ENCODE measurements around the gene MED15.
"Not testable (repeated sequence)": the region's sequence is repeated elsewhere in the genome, so short reads cannot be mapped to it uniquely, and the experiment has no call there.

The MED15 gene

DNA sequence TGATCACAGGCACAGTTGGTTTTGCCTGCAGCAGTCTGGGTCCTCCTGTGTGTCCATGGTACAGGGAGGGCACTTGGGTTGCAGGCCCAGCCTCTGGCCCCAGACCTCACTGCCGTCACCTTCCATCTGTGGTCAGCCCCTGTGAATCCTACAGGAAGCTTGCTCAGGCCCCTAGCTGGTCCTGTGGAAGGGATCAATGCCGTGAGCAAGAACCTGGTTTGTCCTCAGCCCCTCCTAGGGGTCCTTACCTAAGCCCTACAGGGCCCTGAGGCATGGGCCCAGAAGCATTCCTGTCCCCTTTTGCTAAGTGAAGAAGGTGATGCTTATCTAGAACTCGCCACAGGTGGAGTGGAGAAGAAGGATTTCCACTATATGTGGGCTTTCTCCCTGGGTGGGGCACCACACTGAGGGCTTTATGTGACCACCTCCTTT, 29.9 kb downstream of the MED15 start:
- Histone ChIP-seq H3K4me3 (ENCODE audit: low read depth in 1 of 2, low read length in 2 of 2) (no peak overlapping the region), H3K36me3 (ENCODE audit: control insufficient read depth in 1 of 2, insufficient read depth in 2 of 2, low read length in 2 of 2) (peaks cover 15 to 18% of the 10 kb centered on the region in 2 donors), H3K4me1 (ENCODE audit: control insufficient read depth in 1 of 2, insufficient read depth in 2 of 2, low read length in 2 of 2) (peaks cover 4 to 23% of the 10 kb centered on the region in 2 donors), H3K27me3 (ENCODE audit: low read depth, low read length) (no peaks in the 10 kb centered on the region), H3K9me3 (ENCODE audit: control insufficient read depth in 1 of 2, low read length in 2 of 2) (no peaks in the 10 kb centered on the region), H3K27ac (ENCODE audit: low read length) (no peak overlapping the region)

DNA sequence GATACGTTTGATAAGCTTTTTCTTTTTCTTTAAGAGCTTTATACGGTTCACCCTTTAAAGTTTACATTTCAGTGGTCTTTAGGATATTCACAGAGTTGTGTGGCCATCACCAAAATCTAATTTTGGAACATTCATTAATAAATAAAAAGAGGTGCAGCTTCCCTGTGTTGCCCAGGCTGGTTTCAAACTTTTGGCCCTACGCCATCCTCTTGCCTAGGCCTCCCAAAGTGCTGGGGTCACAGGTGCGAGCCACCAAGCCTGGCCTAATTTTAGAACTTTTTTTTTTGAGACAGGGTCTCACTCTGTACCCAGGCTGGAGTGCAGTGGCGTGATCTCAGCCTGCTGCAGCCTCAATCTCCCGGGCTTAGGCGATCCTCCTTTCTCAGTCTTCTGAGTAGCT, 30.6 kb downstream of the MED15 start:
- peaks cover 15 to 18% of the 10 kb centered on the region in 2 donors for H3K36me3 ChIP-seq (ENCODE audit: control insufficient read depth in 1 of 2, insufficient read depth in 2 of 2, low read length in 2 of 2)
- no peak overlapping the region for H3K4me3 ChIP-seq (ENCODE audit: low read depth in 1 of 2, low read length in 2 of 2)
- H3K27me3 ChIP-seq (ENCODE audit: low read depth, low read length) = no peaks in the 10 kb centered on the region
- no peak overlapping the region for H3K27ac ChIP-seq (ENCODE audit: low read length)
- no peaks in the 10 kb centered on the region for H3K9me3 ChIP-seq (ENCODE audit: control insufficient read depth in 1 of 2, low read length in 2 of 2)
- peaks cover 3 to 17% of the 10 kb centered on the region in 2 donors for H3K4me1 ChIP-seq (ENCODE audit: control insufficient read depth in 1 of 2, insufficient read depth in 2 of 2, low read length in 2 of 2)

DNA sequence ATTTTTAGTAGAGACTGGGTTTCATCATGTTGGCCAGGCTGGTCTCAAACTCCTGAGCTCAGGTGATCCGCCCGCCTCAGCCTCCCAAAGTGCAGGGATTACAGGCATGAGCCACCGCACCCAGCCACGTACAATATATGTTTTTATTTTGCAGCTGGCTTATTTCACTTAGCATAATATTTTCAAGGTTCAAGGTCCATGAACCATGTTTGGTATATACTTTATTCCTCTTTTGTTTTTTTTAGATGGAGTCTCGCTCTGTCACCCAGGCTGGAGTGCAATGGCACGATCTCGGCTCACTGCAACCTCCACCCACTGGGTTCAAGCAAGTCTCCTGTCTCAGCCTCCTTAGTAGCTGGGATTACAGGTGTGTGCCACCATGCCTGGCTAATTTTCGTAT, 31.5 kb downstream of the MED15 start:
- H3K27me3 ChIP-seq (ENCODE audit: low read depth, low read length); H3K4me1 ChIP-seq (ENCODE audit: control insufficient read depth in 1 of 2, insufficient read depth in 2 of 2, low read length in 2 of 2); H3K4me3 ChIP-seq (ENCODE audit: low read depth in 1 of 2, low read length in 2 of 2); H3K9me3 ChIP-seq (ENCODE audit: control insufficient read depth in 1 of 2, low read length in 2 of 2); H3K27ac ChIP-seq (ENCODE audit: low read length): not testable (repeated sequence)
- peaks cover 15 to 18% of the 10 kb centered on the region in 2 donors for H3K36me3 ChIP-seq (ENCODE audit: control insufficient read depth in 1 of 2, insufficient read depth in 2 of 2, low read length in 2 of 2)

- H3K27ac ChIP-seq (ENCODE audit: low read length) = no peak overlapping the region
- H3K4me3 ChIP-seq (ENCODE audit: low read depth in 1 of 2, low read length in 2 of 2) = no peak overlapping the region
- H3K36me3 ChIP-seq (ENCODE audit: control insufficient read depth in 1 of 2, insufficient read depth in 2 of 2, low read length in 2 of 2) = peaks cover 9 to 18% of the 10 kb centered on the region in 2 donors
- no peaks in the 10 kb centered on the region for H3K27me3 ChIP-seq (ENCODE audit: low read depth, low read length)
- H3K4me1 ChIP-seq (ENCODE audit: control insufficient read depth in 1 of 2, insufficient read depth in 2 of 2, low read length in 2 of 2) = peaks cover 0 to 6% of the 10 kb centered on the region in 2 donors
- H3K9me3 ChIP-seq (ENCODE audit: control insufficient read depth in 1 of 2, low read length in 2 of 2) = no peaks in the 10 kb centered on the region
Observed at GRCh38 chr22:20542055-20542454, 34.6 kb downstream of the MED15 start.

DNA sequence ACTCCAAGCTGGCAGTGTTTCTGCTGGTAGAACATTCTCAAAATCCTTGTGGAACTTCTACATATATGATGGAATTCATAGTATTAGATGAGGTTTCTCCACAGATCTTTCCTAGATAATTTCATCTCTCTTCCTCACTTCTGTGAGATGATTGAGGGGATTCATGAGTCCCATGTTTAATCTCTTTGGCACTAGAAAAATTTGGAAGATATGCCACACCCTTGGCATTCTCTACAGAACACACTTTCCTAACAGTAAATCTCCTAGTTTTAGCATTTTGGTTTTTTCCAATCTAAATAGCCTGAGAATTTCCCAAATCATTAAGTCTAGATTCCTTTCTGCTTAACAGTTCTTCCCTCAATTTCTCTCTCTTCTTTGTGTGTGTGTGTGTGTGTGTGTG, 35.3 kb downstream of the MED15 start:
- Histone ChIP-seq H3K27ac (ENCODE audit: low read length) (no peak overlapping the region), H3K4me1 (ENCODE audit: control insufficient read depth in 1 of 2, insufficient read depth in 2 of 2, low read length in 2 of 2) (peaks cover 0 to 7% of the 10 kb centered on the region in 2 donors), H3K4me3 (ENCODE audit: low read depth in 1 of 2, low read length in 2 of 2) (no peak overlapping the region), H3K36me3 (ENCODE audit: control insufficient read depth in 1 of 2, insufficient read depth in 2 of 2, low read length in 2 of 2) (peaks cover 2 to 12% of the 10 kb centered on the region in 2 donors), H3K27me3 (ENCODE audit: low read depth, low read length) (no peaks in the 10 kb centered on the region), H3K9me3 (ENCODE audit: control insufficient read depth in 1 of 2, low read length in 2 of 2) (no peaks in the 10 kb centered on the region)

DNA sequence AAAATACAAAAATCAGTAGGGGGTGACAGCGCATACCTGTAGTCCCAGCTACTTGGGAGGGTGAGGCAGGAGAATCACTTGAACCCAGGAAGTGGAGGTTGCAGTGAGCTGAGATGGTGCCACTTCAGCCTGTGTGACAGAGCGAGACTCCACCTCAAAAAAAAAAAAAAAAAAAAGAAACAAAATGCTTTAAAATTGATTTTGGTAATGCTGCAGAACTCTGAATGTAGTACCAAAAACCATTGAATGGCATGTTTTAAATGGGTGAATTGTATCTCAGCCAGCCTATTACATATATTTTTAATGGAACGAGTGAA, 37.9 kb downstream of the MED15 start:
- not testable (repeated sequence) for H3K27ac ChIP-seq (ENCODE audit: low read length); H3K9me3 ChIP-seq (ENCODE audit: control insufficient read depth in 1 of 2, low read length in 2 of 2); H3K4me3 ChIP-seq (ENCODE audit: low read depth in 1 of 2, low read length in 2 of 2); H3K27me3 ChIP-seq (ENCODE audit: low read depth, low read length); H3K36me3 ChIP-seq (ENCODE audit: control insufficient read depth in 1 of 2, insufficient read depth in 2 of 2, low read length in 2 of 2)
- H3K4me1 ChIP-seq (ENCODE audit: control insufficient read depth in 1 of 2, insufficient read depth in 2 of 2, low read length in 2 of 2) = peaks cover 15 to 25% of the 10 kb centered on the region in 2 donors

DNA sequence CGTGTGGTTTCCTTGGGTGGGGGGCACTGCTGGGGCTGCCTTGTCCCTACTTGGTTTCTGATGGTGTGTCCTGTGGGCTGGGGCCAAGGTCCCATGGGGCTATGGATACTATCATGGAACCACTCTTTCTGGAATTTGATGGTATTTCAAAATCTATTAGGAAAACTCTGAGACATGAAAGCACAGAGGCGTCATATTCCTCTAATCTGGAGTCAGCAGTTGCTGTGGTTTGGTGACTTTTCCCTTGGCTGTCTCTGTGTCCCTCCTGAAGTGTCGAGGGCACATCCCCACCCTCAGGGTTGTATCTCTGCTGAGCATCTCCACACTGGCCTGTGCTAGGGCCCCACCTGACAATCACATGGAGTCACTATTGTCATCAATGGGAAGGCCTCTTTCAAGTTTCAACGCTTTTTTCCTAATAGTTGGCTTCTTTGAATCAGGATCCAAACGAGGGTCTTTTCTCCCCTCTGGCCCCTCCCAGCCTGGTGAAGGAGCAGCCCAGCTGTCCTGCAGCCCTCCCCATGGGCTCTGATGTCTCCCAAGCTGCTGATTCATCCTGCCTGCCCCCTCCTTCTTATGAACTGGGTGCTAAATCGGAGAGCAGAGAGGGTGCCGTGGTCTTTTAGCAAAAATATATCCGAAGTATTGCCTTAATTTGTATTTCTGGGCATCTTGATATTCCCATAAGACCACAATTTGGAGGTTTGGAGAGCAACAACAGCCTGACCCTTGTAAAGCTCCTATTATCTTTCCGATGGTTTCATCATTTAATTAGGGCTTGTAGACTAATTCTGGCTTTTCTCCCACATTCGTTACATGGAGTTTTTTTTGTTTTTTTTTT, 38.5 kb downstream of the MED15 start:
- H3K4me3 ChIP-seq (ENCODE audit: low read depth in 1 of 2, low read length in 2 of 2) = no peak overlapping the region
- H3K9me3 ChIP-seq (ENCODE audit: control insufficient read depth in 1 of 2, low read length in 2 of 2) = no peaks in the 10 kb centered on the region
- H3K36me3 ChIP-seq (ENCODE audit: control insufficient read depth in 1 of 2, insufficient read depth in 2 of 2, low read length in 2 of 2) = no peaks in the 10 kb centered on the region
- H3K27ac ChIP-seq (ENCODE audit: low read length) = no peak overlapping the region
- H3K27me3 ChIP-seq (ENCODE audit: low read depth, low read length) = no peaks in the 10 kb centered on the region
- H3K4me1 ChIP-seq (ENCODE audit: control insufficient read depth in 1 of 2, insufficient read depth in 2 of 2, low read length in 2 of 2) = peaks cover 22 to 26% of the 10 kb centered on the region in 2 donors

DNA sequence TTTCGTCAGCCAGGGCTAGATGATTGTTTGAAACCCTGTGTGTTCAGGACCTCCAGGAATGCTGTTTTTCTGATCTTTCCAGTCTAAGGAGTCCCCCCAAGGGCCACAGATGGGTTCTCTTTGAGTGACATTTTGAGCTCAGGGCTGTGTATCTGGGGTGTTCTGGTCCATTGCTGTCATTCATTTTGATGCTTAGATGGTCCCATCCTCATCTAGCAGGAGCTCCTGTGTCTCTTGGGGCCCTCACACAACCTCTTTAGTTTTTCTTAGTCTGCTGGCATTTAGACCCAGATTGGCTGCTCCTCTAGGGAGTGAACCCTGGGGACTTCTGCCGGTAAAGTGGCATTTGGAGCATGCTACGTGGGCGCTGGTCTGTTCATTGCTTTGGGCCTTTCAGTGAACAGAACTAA, 39.1 kb downstream of the MED15 start:
- H3K9me3 ChIP-seq (ENCODE audit: control insufficient read depth in 1 of 2, low read length in 2 of 2) = no peaks in the 10 kb centered on the region
- H3K27me3 ChIP-seq (ENCODE audit: low read depth, low read length) = no peaks in the 10 kb centered on the region
- no peak overlapping the region for H3K4me3 ChIP-seq (ENCODE audit: low read depth in 1 of 2, low read length in 2 of 2)
- peaks cover 24 to 31% of the 10 kb centered on the region in 2 donors for H3K4me1 ChIP-seq (ENCODE audit: control insufficient read depth in 1 of 2, insufficient read depth in 2 of 2, low read length in 2 of 2)
- H3K27ac ChIP-seq (ENCODE audit: low read length) = no peak overlapping the region
- H3K36me3 ChIP-seq (ENCODE audit: control insufficient read depth in 1 of 2, insufficient read depth in 2 of 2, low read length in 2 of 2) = peaks cover 0 to 3% of the 10 kb centered on the region in 2 donors

DNA sequence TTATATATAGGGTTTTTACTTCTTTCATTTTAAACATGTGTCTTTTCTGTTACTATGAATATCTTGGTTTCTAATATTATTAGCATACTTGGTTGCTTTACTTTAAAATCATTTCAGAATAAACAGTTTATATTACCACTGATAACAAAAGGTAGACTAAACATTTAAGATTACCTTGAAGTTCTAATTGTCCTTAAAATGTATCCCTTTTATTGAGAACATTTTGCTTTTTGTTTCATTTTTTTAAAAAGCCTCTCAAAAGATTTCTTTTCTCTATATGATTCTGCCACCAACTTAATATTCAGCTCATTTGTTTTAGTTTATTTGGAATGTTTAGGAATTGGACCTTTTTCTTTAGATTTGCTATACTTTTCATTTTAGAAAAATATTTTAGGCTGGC, 39.6 kb downstream of the MED15 start:
- H3K4me1 ChIP-seq (ENCODE audit: control insufficient read depth in 1 of 2, insufficient read depth in 2 of 2, low read length in 2 of 2) = peaks cover 29 to 35% of the 10 kb centered on the region in 2 donors
- no peaks in the 10 kb centered on the region for H3K9me3 ChIP-seq (ENCODE audit: control insufficient read depth in 1 of 2, low read length in 2 of 2)
- H3K4me3 ChIP-seq (ENCODE audit: low read depth in 1 of 2, low read length in 2 of 2) = no peak overlapping the region
- H3K27me3 ChIP-seq (ENCODE audit: low read depth, low read length) = no peaks in the 10 kb centered on the region
- H3K27ac ChIP-seq (ENCODE audit: low read length) = no peak overlapping the region
- peaks cover 3 to 7% of the 10 kb centered on the region in 2 donors for H3K36me3 ChIP-seq (ENCODE audit: control insufficient read depth in 1 of 2, insufficient read depth in 2 of 2, low read length in 2 of 2)

DNA sequence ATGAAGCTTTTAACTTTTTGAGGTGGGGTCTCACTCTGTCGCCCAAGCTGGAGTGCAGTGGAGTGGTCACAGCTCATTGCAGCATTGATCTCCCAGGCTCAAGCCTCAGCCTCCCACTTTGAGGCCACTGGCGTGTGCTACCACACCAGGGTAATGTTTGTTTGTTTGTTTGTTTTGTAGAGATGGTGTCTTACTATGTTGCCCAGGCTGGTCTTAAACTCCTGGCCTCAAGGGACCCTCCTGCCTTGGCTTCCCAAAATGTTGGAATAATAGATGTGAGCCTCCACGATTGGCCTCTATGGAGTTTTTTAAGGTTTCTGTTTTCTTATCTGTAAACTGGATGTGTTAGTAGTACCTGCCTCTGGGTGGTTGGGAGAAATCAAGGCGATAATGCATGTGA, 41.4 kb downstream of the MED15 start:
- Histone ChIP-seq H3K4me3 (ENCODE audit: low read depth in 1 of 2, low read length in 2 of 2) (no peak overlapping the region), H3K36me3 (ENCODE audit: control insufficient read depth in 1 of 2, insufficient read depth in 2 of 2, low read length in 2 of 2) (peaks cover 8 to 16% of the 10 kb centered on the region in 2 donors), H3K9me3 (ENCODE audit: control insufficient read depth in 1 of 2, low read length in 2 of 2) (no peaks in the 10 kb centered on the region), H3K4me1 (ENCODE audit: control insufficient read depth in 1 of 2, insufficient read depth in 2 of 2, low read length in 2 of 2) (peaks cover 34 to 52% of the 10 kb centered on the region in 2 donors), H3K27ac (ENCODE audit: low read length) (peak overlapping the region; percentile 89), H3K27me3 (ENCODE audit: low read depth, low read length) (no peaks in the 10 kb centered on the region)

DNA sequence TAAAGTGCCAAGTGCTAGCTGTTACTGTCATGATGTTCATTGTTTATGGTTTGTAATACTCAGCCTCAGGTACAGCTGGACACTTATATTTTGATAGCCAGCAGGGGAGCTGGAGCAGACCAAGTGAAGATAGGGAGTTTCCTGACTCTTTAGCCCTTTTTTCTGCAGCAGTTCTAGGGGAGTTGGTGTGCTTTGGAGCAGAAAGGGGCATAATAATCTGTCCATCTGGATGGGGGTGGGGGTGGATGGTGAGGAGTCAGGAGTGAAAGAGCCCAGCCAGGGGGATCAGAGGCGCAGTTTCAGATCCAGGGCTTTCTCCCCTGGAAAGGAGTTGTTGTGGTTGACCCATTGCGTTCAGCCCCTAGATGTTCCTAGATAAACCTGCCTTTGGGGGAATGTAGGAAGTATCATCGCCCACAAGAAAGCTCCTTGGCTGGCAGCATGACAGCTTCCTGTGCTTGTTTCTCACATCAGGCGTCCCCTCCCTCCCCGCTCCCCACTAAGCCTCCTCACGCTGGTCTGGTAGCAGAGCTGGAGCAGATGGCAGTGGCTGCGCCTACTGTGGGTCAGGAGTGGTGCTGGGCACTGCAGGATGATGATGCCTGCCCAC, 41.9 kb downstream of the MED15 start:
- peak overlapping the region; percentile 89 for H3K27ac ChIP-seq (ENCODE audit: low read length)

More for the DNA sequence above, 41.9 kb downstream of the MED15 start:
- Histone ChIP-seq H3K36me3 (ENCODE audit: control insufficient read depth in 1 of 2, insufficient read depth in 2 of 2, low read length in 2 of 2) (peaks cover 13 to 22% of the 10 kb centered on the region in 2 donors), H3K4me3 (ENCODE audit: low read depth in 1 of 2, low read length in 2 of 2) (no peak overlapping the region), H3K4me1 (ENCODE audit: control insufficient read depth in 1 of 2, insufficient read depth in 2 of 2, low read length in 2 of 2) (peaks cover 34 to 57% of the 10 kb centered on the region in 2 donors), H3K9me3 (ENCODE audit: control insufficient read depth in 1 of 2, low read length in 2 of 2) (no peaks in the 10 kb centered on the region), H3K27me3 (ENCODE audit: low read depth, low read length) (no peaks in the 10 kb centered on the region)
